ENCODE data around the gene REXO1. TPM values are rescaled to one million over a fixed set of nuclear protein-coding genes. Genes with fewer than 3 reads are reported as not detected.

REXO1 gene
- total and polyA plus RNA-seq, 9 of the 15 experiments (the other 6 are each of a cell fraction or from before 2014, with no cell fraction given) = 0.04 to 63.3 (median 15.8) TPM

GRCh38 chr19:1874554-1875185 lies 26.4 kb upstream of the REXO1 start (continued):
- TF ChIP-seq POLR2H (tag; IDR thresholded peaks at IDR 0.05; ENCODE audit: low read depth) (peak; percentile 65), HLTF (IDR thresholded peaks at IDR 0.05) (0 out of 2 replicates have a peak, but pooled peaks have one; percentile 18), MBD2 (IDR thresholded peaks at IDR 0.05; ENCODE audit: borderline replicate concordance, low read depth) (no peak), ZNF316 (IDR thresholded peaks at IDR 0.05) (peak; percentile 29; the same call in 1 of the 2 replicates), GABPB1 (CRISPR knock-in tag; IDR thresholded peaks at IDR 0.05) (0 out of 2 replicates have a peak, but pooled peaks have one; percentile 39), ZNF780A (CRISPR knock-in tag; IDR thresholded peaks at IDR 0.05) (no peak), MEIS2 (IDR thresholded peaks at IDR 0.05; ENCODE audit: partially characterized antibody) (peak; percentile 15), EP400 (IDR thresholded peaks at IDR 0.05) (no peak), SAP30 (IDR thresholded peaks at IDR 0.05; ENCODE audit: borderline replicate concordance, insufficient read depth, low read depth, low read length, poor library complexity, severe bottlenecking) (peak; percentile 46), SIN3A (IDR thresholded peaks at IDR 0.05; ENCODE audit: borderline replicate concordance in 2 of 2, control insufficient read depth in 1 of 2, low read depth in 2 of 2, low read length in 2 of 2) (0 out of 4 replicates have a peak, but pooled peaks of 1 of the 2 experiments have one; percentile 60), HDAC8 (tag; IDR thresholded peaks at IDR 0.05) (no peak), NFXL1 (CRISPR knock-in tag; IDR thresholded peaks at IDR 0.05) (no peak), TAF7 (tag; IDR thresholded peaks at IDR 0.05) (no peak), RCOR1 (IDR thresholded peaks at IDR 0.05; ENCODE audit: borderline replicate concordance in 1 of 2, low read depth in 2 of 2, low read length in 2 of 2) (no peak), SAFB (IDR thresholded peaks at IDR 0.05; ENCODE audit: borderline replicate concordance, low read depth, low read length) (no peak), CBX3 (IDR thresholded peaks at IDR 0.05; ENCODE audit: borderline replicate concordance in 1 of 2, low read length in 2 of 2) (no peak)
- TF ChIP-seq, protein P1, sequence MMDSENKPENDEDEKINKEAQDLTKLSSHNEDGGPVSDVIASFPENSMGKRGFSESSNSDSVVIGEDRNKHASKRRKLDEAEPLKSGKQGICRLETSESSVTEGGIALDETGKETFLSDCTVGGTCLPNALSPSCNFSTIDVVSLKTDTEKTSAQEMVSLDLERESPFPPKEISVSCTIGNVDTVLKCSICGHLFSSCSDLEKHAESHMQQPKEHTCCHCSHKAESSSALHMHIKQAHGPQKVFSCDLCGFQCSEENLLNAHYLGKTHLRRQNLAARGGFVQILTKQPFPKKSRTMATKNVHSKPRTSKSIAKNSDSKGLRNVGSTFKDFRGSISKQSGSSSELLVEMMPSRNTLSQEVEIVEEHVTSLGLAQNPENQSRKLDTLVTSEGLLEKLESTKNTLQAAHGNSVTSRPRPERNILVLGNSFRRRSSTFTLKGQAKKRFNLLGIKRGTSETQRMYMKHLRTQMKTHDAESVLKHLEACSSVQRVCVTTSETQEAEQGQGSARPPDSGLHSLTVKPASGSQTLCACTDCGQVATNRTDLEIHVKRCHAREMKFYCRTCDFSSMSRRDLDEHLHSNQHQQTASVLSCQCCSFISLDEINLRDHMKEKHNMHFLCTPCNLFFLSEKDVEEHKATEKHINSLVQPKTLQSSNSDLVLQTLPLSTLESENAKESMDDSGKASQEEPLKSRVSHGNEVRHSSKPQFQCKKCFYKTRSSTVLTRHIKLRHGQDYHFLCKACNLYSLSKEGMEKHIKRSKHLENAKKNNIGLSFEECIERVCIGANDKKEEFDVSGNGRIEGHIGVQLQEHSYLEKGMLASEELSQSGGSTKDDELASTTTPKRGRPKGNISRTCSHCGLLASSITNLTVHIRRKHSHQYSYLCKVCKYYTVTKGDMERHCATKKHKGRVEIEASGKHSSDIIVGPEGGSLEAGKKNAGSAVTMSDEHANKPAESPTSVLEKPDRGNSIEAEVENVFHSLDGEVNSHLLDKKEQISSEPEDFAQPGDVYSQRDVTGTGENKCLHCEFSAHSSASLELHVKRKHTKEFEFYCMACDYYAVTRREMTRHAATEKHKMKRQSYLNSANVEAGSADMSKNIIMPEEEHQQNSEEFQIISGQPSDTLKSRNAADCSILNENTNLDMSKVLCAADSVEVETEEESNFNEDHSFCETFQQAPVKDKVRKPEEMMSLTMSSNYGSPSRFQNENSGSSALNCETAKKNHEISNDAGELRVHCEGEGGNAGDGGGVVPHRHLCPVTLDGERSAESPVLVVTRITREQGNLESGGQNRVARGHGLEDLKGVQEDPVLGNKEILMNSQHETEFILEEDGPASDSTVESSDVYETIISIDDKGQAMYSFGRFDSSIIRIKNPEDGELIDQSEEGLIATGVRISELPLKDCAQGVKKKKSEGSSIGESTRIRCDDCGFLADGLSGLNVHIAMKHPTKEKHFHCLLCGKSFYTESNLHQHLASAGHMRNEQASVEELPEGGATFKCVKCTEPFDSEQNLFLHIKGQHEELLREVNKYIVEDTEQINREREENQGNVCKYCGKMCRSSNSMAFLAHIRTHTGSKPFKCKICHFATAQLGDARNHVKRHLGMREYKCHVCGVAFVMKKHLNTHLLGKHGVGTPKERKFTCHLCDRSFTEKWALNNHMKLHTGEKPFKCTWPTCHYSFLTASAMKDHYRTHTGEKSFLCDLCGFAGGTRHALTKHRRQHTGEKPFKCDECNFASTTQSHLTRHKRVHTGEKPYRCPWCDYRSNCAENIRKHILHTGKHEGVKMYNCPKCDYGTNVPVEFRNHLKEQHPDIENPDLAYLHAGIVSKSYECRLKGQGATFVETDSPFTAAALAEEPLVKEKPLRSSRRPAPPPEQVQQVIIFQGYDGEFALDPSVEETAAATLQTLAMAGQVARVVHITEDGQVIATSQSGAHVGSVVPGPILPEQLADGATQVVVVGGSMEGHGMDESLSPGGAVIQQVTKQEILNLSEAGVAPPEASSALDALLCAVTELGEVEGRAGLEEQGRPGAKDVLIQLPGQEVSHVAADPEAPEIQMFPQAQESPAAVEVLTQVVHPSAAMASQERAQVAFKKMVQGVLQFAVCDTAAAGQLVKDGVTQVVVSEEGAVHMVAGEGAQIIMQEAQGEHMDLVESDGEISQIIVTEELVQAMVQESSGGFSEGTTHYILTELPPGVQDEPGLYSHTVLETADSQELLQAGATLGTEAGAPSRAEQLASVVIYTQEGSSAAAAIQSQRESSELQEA (IDR thresholded peaks at IDR 0.05; ENCODE audit: low read depth) = no peak
- TF ChIP-seq, protein P2, sequence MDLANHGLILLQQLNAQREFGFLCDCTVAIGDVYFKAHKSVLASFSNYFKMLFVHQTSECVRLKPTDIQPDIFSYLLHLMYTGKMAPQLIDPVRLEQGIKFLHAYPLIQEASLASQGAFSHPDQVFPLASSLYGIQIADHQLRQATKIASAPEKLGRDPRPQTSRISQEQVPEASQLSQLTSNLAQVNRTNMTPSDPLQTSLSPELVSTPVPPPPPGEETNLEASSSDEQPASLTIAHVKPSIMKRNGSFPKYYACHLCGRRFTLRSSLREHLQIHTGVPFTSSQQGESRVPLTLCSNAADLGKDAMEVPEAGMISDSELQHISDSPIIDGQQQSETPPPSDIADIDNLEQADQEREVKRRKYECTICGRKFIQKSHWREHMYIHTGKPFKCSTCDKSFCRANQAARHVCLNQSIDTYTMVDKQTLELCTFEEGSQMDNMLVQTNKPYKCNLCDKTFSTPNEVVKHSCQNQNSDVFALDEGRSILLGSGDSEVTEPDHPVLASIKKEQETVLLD (IDR thresholded peaks at IDR 0.05) = no peak

Data from K562 (cell line).